ENCODE data around the gene ARHGAP21.

ARHGAP21 gene

GRCh38 chr10:24723386-24723787, 300 bp downstream of the ARHGAP21 start:
- in situ Hi-C loops (cut with HindIII; ENCODE audit: low sequenced_read_pairs), result no loop called here

- in situ Hi-C loops (cut with HindIII; ENCODE audit: low sequenced_read_pairs), result no loop called here
These were observed 856 bp downstream of the ARHGAP21 start for GRCh38 chr10:24722676-24723385.

- in situ Hi-C loops (cut with HindIII; ENCODE audit: low sequenced_read_pairs), result no loop called here
These were observed 1.5 kb downstream of the ARHGAP21 start for GRCh38 chr10:24722131-24722675.

- in situ Hi-C loops (cut with HindIII; ENCODE audit: low sequenced_read_pairs), result no loop called here
These were observed 2.2 kb downstream of the ARHGAP21 start for GRCh38 chr10:24721229-24722106.

- in situ Hi-C loops (cut with HindIII; ENCODE audit: low sequenced_read_pairs), result no loop called here
These were observed 3.6 kb downstream of the ARHGAP21 start for GRCh38 chr10:24720096-24720495.

GRCh38 chr10:24718031-24718855, 5.4 kb downstream of the ARHGAP21 start:
- in situ Hi-C loops (cut with HindIII; ENCODE audit: low sequenced_read_pairs), result no loop called here

- in situ Hi-C loops (cut with HindIII; ENCODE audit: low sequenced_read_pairs), result no loop called here
These were observed 7.4 kb downstream of the ARHGAP21 start for GRCh38 chr10:24716295-24716694.

GRCh38 chr10:24715246-24715769, 8.4 kb downstream of the ARHGAP21 start:
- in situ Hi-C loops (cut with HindIII; ENCODE audit: low sequenced_read_pairs), result no loop called here

GRCh38 chr10:24713086-24713485, 10.6 kb downstream of the ARHGAP21 start:
- in situ Hi-C loops (cut with HindIII; ENCODE audit: low sequenced_read_pairs), result no loop called here

- in situ Hi-C loops (cut with HindIII; ENCODE audit: low sequenced_read_pairs), result no loop called here
These were observed 12.2 kb downstream of the ARHGAP21 start for GRCh38 chr10:24711465-24711864.

- in situ Hi-C loops (cut with HindIII; ENCODE audit: low sequenced_read_pairs), result no loop called here
These were observed 15.6 kb downstream of the ARHGAP21 start for GRCh38 chr10:24708081-24708480.

GRCh38 chr10:24707445-24707844, 16.2 kb downstream of the ARHGAP21 start:
- in situ Hi-C loops (cut with HindIII; ENCODE audit: low sequenced_read_pairs), result no loop called here

GRCh38 chr10:24706479-24707118, 17.1 kb downstream of the ARHGAP21 start:
- in situ Hi-C loops (cut with HindIII; ENCODE audit: low sequenced_read_pairs), result no loop called here

- in situ Hi-C loops (cut with HindIII; ENCODE audit: low sequenced_read_pairs), result no loop called here
These were observed 20.0 kb downstream of the ARHGAP21 start for GRCh38 chr10:24703700-24704099.

- in situ Hi-C loops (cut with HindIII; ENCODE audit: low sequenced_read_pairs), result no loop called here
These were observed 22.2 kb downstream of the ARHGAP21 start for GRCh38 chr10:24701447-24701846.

- in situ Hi-C loops (cut with HindIII; ENCODE audit: low sequenced_read_pairs), result no loop called here
These were observed 22.7 kb downstream of the ARHGAP21 start for GRCh38 chr10:24700948-24701347.

GRCh38 chr10:24698270-24698669, 25.4 kb downstream of the ARHGAP21 start:
- in situ Hi-C loops (cut with HindIII; ENCODE audit: low sequenced_read_pairs), result no loop called here

GRCh38 chr10:24697080-24697479, 26.6 kb downstream of the ARHGAP21 start:
- in situ Hi-C loops (cut with HindIII; ENCODE audit: low sequenced_read_pairs), result no loop called here

- in situ Hi-C loops (cut with HindIII; ENCODE audit: low sequenced_read_pairs), result no loop called here
These were observed 28.2 kb downstream of the ARHGAP21 start for GRCh38 chr10:24695452-24695851.

GRCh38 chr10:24694086-24694485, 29.6 kb downstream of the ARHGAP21 start:
- in situ Hi-C loops (cut with HindIII; ENCODE audit: low sequenced_read_pairs), result no loop called here
